Peyer's patch (tissue), 4 donors: ENCODE results near the gene USP50. TPM values are rescaled to one million over a fixed set of nuclear protein-coding genes. Genes with fewer than 3 reads are reported as not detected.

Experiments
- DNase-seq, 3 donors: peaks; one replicate each; pipeline ENCODE4 v3.0.0-alpha.2; 2017 to 2019
- H3K27ac ChIP-seq, 4 donors: fragments of 200-600 bp; sonication (generic); one replicate each; pipeline ENCODE4 v1.5.1; 2016 to 2019
- H3K27me3 ChIP-seq, 2 donors: fragments of 200-600 bp; sonication (generic); one replicate each; pipeline ENCODE4 v1.5.1; 2019
- H3K36me3 ChIP-seq, 3 donors: fragments of 200-600 bp; sonication (generic); one replicate each; pipeline ENCODE4 v1.5.1; 2016 to 2019
- H3K4me1 ChIP-seq, 4 donors: fragments of 200-600 bp; sonication (generic); one replicate each; pipeline ENCODE4 v1.5.1; 2016 to 2019
- H3K4me3 ChIP-seq, 4 donors: fragments of 200-600 bp; sonication (generic); 1 replicate in 3 of 4; 2 replicates in 1 of 4; pipeline ENCODE4 v1.5.1; 2016 to 2019; ENCODE audit warnings: mild to moderate bottlenecking in 1 of 4
- H3K9me3 ChIP-seq, 4 donors: fragments of 200-600 bp; sonication (generic); one replicate each; pipeline ENCODE4 v1.5.1; 2016 to 2019; ENCODE audit warnings: mild to moderate bottlenecking in 1 of 4
- CTCF ChIP-seq, 6 experiments: fragments of 450-650 bp in 4 of 6; fragments of 200-600 bp in 2 of 6; sonication (generic) in 1 of 6; IDR thresholded peaks; one replicate each; pipeline ENCODE4 v1.5.1; 2017 to 2019; ENCODE audit warnings: antibody characterized with exemption in 6 of 6, mild to moderate bottlenecking in 3 of 6, moderate library complexity in 1 of 6
- POLR2A ChIP-seq, 2 donors: fragments of 450-650 bp; IDR thresholded peaks; one replicate each; pipeline ENCODE4 v1.5.1; 2017; ENCODE audit warnings: antibody characterized with exemption in 2 of 2, mild to moderate bottlenecking in 2 of 2, moderate library complexity in 2 of 2
- total RNA-seq, 4 donors: library from RNA; depleted of rRNA; stranded (reverse); fragments of >200 nt; gene quantifications; one replicate each; pipeline ENCODE4 v1.1.0, GENCODE V29; 2016

The USP50 gene
- total RNA-seq, 4 donors from 2014 or later, result not detected

- H3K36me3 ChIP-seq, result peaks cover 0 to 82% (median 0%) of the 10 kb centered on the region in 3 donors
- H3K9me3 ChIP-seq, result no peaks in the 10 kb centered on the region
- no peaks in the 10 kb centered on the region for H3K27me3 ChIP-seq
- no peaks in the 10 kb centered on the region for H3K4me1 ChIP-seq
- TF ChIP-seq CTCF (IDR thresholded peaks at IDR 0.05) (no peak), POLR2A (IDR thresholded peaks at IDR 0.05) (no peak)
- no peak overlapping the region for H3K27ac ChIP-seq
- no peak for DNase-seq
- no peak overlapping the region for H3K4me3 ChIP-seq
Measured at GRCh38 chr15:50485389-50485788, 61.1 kb downstream of the USP50 start.

- Histone ChIP-seq H3K4me3 (no peak overlapping the region), H3K27ac (no peak overlapping the region), H3K9me3 (no peaks in the 10 kb centered on the region), H3K27me3 (no peaks in the 10 kb centered on the region), H3K4me1 (no peaks in the 10 kb centered on the region), H3K36me3 (peaks cover 0 to 81% (median 0%) of the 10 kb centered on the region in 3 donors)
- no peak for DNase-seq
- TF ChIP-seq CTCF (IDR thresholded peaks at IDR 0.05), result no peak
- no peak for TF ChIP-seq POLR2A (IDR thresholded peaks at IDR 0.05)
Measured at GRCh38 chr15:50484781-50485180, 61.7 kb downstream of the USP50 start.

GRCh38 chr15:50476143-50476542 lies 70.3 kb downstream of the USP50 start:
- Histone ChIP-seq H3K4me1 (no peaks in the 10 kb centered on the region), H3K9me3 (no peaks in the 10 kb centered on the region), H3K27ac (no peak overlapping the region), H3K36me3 (peaks cover 0 to 85% (median 0%) of the 10 kb centered on the region in 3 donors), H3K4me3 (no peak overlapping the region), H3K27me3 (no peaks in the 10 kb centered on the region)
- DNase-seq, result no peak
- TF ChIP-seq CTCF (IDR thresholded peaks at IDR 0.05), result no peak
- TF ChIP-seq POLR2A (IDR thresholded peaks at IDR 0.05), result no peak

GRCh38 chr15:50471072-50471471 lies 75.4 kb downstream of the USP50 start:
- no peak overlapping the region for H3K4me3 ChIP-seq
- H3K27me3 ChIP-seq, result no peaks in the 10 kb centered on the region
- DNase-seq, result no peak
- peaks cover 0 to 65% (median 0%) of the 10 kb centered on the region in 3 donors for H3K36me3 ChIP-seq
- H3K4me1 ChIP-seq, result no peaks in the 10 kb centered on the region
- TF ChIP-seq CTCF (IDR thresholded peaks at IDR 0.05) (no peak), POLR2A (IDR thresholded peaks at IDR 0.05) (no peak)
- H3K27ac ChIP-seq, result no peak overlapping the region
- H3K9me3 ChIP-seq, result no peaks in the 10 kb centered on the region

GRCh38 chr15:50463423-50464358 lies 82.8 kb downstream of the USP50 start:
- Histone ChIP-seq H3K4me3 (no peak overlapping the region), H3K27ac (peak overlapping the region in 1 of 4 donors; percentile 1), H3K36me3 (peaks cover 0 to 61% (median 0%) of the 10 kb centered on the region in 3 donors), H3K27me3 (no peaks in the 10 kb centered on the region), H3K9me3 (no peaks in the 10 kb centered on the region), H3K4me1 (no peaks in the 10 kb centered on the region)
- TF ChIP-seq POLR2A (IDR thresholded peaks at IDR 0.05) (no peak), CTCF (IDR thresholded peaks at IDR 0.05) (no peak)
- no peak for DNase-seq
